Gastrocnemius medialis (tissue), 4 donors: ENCODE data around the gene MED10.

Experiments used
- POLR2A ChIP-seq, 2 donors: fragments of 450-650 bp; IDR thresholded peaks; one replicate each; pipeline ENCODE4 v1.6.1; 2017; ENCODE audit warnings: antibody characterized with exemption in 2 of 2, mild to moderate bottlenecking in 2 of 2, moderate library complexity in 2 of 2
- TF ChIP-seq, protein P1 (sequence below), 5 experiments: fragments of 450-650 bp in 3 of 5; fragments of 200-600 bp in 2 of 5; sonication (generic) in 2 of 5; IDR thresholded peaks in 4 of 5; conservative IDR thresholded peaks in 1 of 5; 1 replicate in 4 of 5; 2 replicates in 1 of 5; pipeline ENCODE4 v1.5.1; 2016 to 2019; ENCODE audit warnings: antibody characterized with exemption in 5 of 5, mild to moderate bottlenecking in 3 of 5, moderate library complexity in 3 of 5

DNA sequence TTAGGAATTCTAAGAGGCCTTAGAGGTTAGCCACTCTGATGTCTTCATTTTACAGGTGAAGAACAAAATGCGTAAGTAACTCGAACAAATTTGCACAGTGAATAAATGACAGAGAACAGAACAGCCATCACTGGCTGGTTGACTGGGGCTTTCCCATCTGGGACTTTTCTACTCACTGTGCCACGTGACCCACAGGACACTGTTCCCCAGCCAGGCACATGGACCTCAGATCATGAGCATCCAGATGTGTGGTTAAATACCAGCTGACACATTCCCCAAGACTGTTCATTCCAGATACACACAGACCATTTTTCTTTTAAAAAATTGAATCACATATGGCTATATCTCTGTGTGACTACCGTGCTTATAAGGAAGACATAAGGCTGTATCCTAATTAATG, 25.8 kb upstream of the MED10 start:
- TF ChIP-seq, protein P1, sequence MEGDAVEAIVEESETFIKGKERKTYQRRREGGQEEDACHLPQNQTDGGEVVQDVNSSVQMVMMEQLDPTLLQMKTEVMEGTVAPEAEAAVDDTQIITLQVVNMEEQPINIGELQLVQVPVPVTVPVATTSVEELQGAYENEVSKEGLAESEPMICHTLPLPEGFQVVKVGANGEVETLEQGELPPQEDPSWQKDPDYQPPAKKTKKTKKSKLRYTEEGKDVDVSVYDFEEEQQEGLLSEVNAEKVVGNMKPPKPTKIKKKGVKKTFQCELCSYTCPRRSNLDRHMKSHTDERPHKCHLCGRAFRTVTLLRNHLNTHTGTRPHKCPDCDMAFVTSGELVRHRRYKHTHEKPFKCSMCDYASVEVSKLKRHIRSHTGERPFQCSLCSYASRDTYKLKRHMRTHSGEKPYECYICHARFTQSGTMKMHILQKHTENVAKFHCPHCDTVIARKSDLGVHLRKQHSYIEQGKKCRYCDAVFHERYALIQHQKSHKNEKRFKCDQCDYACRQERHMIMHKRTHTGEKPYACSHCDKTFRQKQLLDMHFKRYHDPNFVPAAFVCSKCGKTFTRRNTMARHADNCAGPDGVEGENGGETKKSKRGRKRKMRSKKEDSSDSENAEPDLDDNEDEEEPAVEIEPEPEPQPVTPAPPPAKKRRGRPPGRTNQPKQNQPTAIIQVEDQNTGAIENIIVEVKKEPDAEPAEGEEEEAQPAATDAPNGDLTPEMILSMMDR (IDR thresholded peaks at IDR 0.05 in 4 of 5, conservative IDR thresholded peaks at IDR 0.05 in 1 of 5) = no peak
- no peak for TF ChIP-seq POLR2A (IDR thresholded peaks at IDR 0.05)
